ENCODE measurements around the gene DEK. TPM values are rescaled to one million over a fixed set of nuclear protein-coding genes. Genes with fewer than 3 reads are reported as not detected.

The DEK gene
- polyA plus RNA-seq, 1 donor (not counting 4 experiments of a cell fraction or from before 2014, with no cell fraction given) = 45.0 TPM

- Histone ChIP-seq H3K36me3 (ENCODE audit: control insufficient read depth in 2 of 2, extremely low read depth in 1 of 2, insufficient read depth in 2 of 2, low read length in 2 of 2) (peaks cover 7 to 19% of the 10 kb centered on the region in 2 experiments), H3K4me2 (ENCODE audit: control insufficient read depth, extremely low read depth, insufficient read depth, low read depth, low read length) (no peak overlapping the region), H3K27ac (ENCODE audit: control insufficient read depth, insufficient read depth, low read length) (no peak overlapping the region), H3K9ac (ENCODE audit: control insufficient read depth, extremely low read depth, insufficient read depth, low read length) (no peak overlapping the region), H3K9me1 (ENCODE audit: control insufficient read depth, extremely low read depth, insufficient read depth, low read length) (no peaks in the 10 kb centered on the region), H3K4me3 (ENCODE audit: control insufficient read depth in 2 of 3, extremely low read depth in 1 of 3, insufficient read depth in 2 of 3, low read depth in 1 of 3, low read length in 3 of 3) (no peak overlapping the region), H4K20me1 (ENCODE audit: control insufficient read depth, extremely low read depth, insufficient read depth, low read length) (no peaks in the 10 kb centered on the region), H3K4me1 (ENCODE audit: control insufficient read depth, extremely low read depth, insufficient read depth, low read length) (peaks cover 2% of the 10 kb centered on the region), H3K79me2 (ENCODE audit: control insufficient read depth, insufficient read depth, low read length) (no peaks in the 10 kb centered on the region), H3K9me3 (ENCODE audit: control insufficient read depth, low read depth, low read length) (no peaks in the 10 kb centered on the region), H2AFZ (ENCODE audit: control insufficient read depth, low read length) (no peak overlapping the region), H3K27me3 (ENCODE audit: control insufficient read depth, extremely low read depth, insufficient read depth, low read length) (no peaks in the 10 kb centered on the region)
- no peak for DNase-seq (ENCODE audit: low read depth, low spot score)
- TF ChIP-seq CTCF (optimal IDR thresholded peaks at IDR 0.05 in 1 of 3, IDR thresholded peaks at IDR 0.05 in 1 of 3, conservative IDR thresholded peaks at IDR 0.05 in 1 of 3; ENCODE audit: extremely low read depth in 1 of 3, insufficient read depth in 2 of 3, low read length in 3 of 3) = no peak
- FAIRE-seq = no peak
- dilution Hi-C loops (cut with MboI; ENCODE audit: extremely low pct_ligation_motif_present, low sequenced_read_pairs) = no loop called here
These were observed 46.1 kb downstream of the DEK start for GRCh38 chr6:18218233-18218632.

GRCh38 chr6:18216411-18216810 lies 47.9 kb downstream of the DEK start:
- no peaks in the 10 kb centered on the region for H3K27me3 ChIP-seq (ENCODE audit: control insufficient read depth, extremely low read depth, insufficient read depth, low read length)
- H2AFZ ChIP-seq (ENCODE audit: control insufficient read depth, low read length) = no peak overlapping the region
- TF ChIP-seq CTCF (optimal IDR thresholded peaks at IDR 0.05 in 1 of 3, IDR thresholded peaks at IDR 0.05 in 1 of 3, conservative IDR thresholded peaks at IDR 0.05 in 1 of 3; ENCODE audit: extremely low read depth in 1 of 3, insufficient read depth in 2 of 3, low read length in 3 of 3) (no peak), EZH2 (IDR thresholded peaks at IDR 0.05; ENCODE audit: low read length) (no peak)
- dilution Hi-C loops (cut with MboI; ENCODE audit: extremely low pct_ligation_motif_present, low sequenced_read_pairs) = no loop called here
- H4K20me1 ChIP-seq (ENCODE audit: control insufficient read depth, extremely low read depth, insufficient read depth, low read length) = no peaks in the 10 kb centered on the region
- peaks cover 2% of the 10 kb centered on the region for H3K4me1 ChIP-seq (ENCODE audit: control insufficient read depth, extremely low read depth, insufficient read depth, low read length)
- no peak overlapping the region for H3K4me3 ChIP-seq (ENCODE audit: control insufficient read depth in 2 of 3, extremely low read depth in 1 of 3, insufficient read depth in 2 of 3, low read depth in 1 of 3, low read length in 3 of 3)
- FAIRE-seq = no peak
- no peak overlapping the region for H3K9ac ChIP-seq (ENCODE audit: control insufficient read depth, extremely low read depth, insufficient read depth, low read length)
- no peaks in the 10 kb centered on the region for H3K9me1 ChIP-seq (ENCODE audit: control insufficient read depth, extremely low read depth, insufficient read depth, low read length)
- no peaks in the 10 kb centered on the region for H3K79me2 ChIP-seq (ENCODE audit: control insufficient read depth, insufficient read depth, low read length)
- no peak overlapping the region for H3K4me2 ChIP-seq (ENCODE audit: control insufficient read depth, extremely low read depth, insufficient read depth, low read depth, low read length)
- no peak for DNase-seq (ENCODE audit: low read depth, low spot score)
- H3K36me3 ChIP-seq (ENCODE audit: control insufficient read depth in 2 of 2, extremely low read depth in 1 of 2, insufficient read depth in 2 of 2, low read length in 2 of 2) = peaks cover 13 to 25% of the 10 kb centered on the region in 2 experiments
- H3K9me3 ChIP-seq (ENCODE audit: control insufficient read depth, low read depth, low read length) = no peaks in the 10 kb centered on the region
- H3K27ac ChIP-seq (ENCODE audit: control insufficient read depth, insufficient read depth, low read length) = no peak overlapping the region

Measured in keratinocyte (primary cell).